Measurements from ENCODE around the gene MTA1. TPM values are rescaled to one million over a fixed set of nuclear protein-coding genes. Genes with fewer than 3 reads are reported as not detected.
A peak's percentile ranks its signal among the peaks of the same experiment; 100 is the strongest.

Gene MTA1
- total RNA-seq, 2 donors from 2014 or later: 77.2 to 84.1 TPM

GRCh38 chr14:105467942-105468471, 48.4 kb downstream of the MTA1 start:
- peaks cover 26% of the 10 kb centered on the region for H3K36me3 ChIP-seq
- DNase-seq (ENCODE audit: low spot score): no peak
- no peaks in the 10 kb centered on the region for H3K27me3 ChIP-seq (replicated peaks; ENCODE audit: insufficient read depth)
- no peaks in the 10 kb centered on the region for H3K9me3 ChIP-seq
- peak overlapping the region; percentile 43 to 69 for H3K27ac ChIP-seq
- no peak for TF ChIP-seq CTCF (IDR thresholded peaks at IDR 0.05)
- no peak overlapping the region for H3K4me3 ChIP-seq
- peaks cover 25 to 35% of the 10 kb centered on the region in 2 donors for H3K4me1 ChIP-seq (ENCODE audit: control insufficient read depth in 1 of 2, low read depth in 2 of 2)
- ATAC-seq (ENCODE audit: insufficient number of reproducible peaks, low FRiP score, low read depth): no peak

GRCh38 chr14:105468621-105469241, 49.1 kb downstream of the MTA1 start:
- Histone ChIP-seq H3K27me3 (replicated peaks; ENCODE audit: insufficient read depth) (no peaks in the 10 kb centered on the region), H3K4me3 (no peak overlapping the region), H3K36me3 (peaks cover 19% of the 10 kb centered on the region), H3K4me1 (ENCODE audit: control insufficient read depth in 1 of 2, low read depth in 2 of 2) (peaks cover 29 to 42% of the 10 kb centered on the region in 2 donors), H3K27ac (peak overlapping the region; percentile 43 to 69), H3K9me3 (no peaks in the 10 kb centered on the region)
- TF ChIP-seq CTCF (IDR thresholded peaks at IDR 0.05): peak; percentile 8
- no peak for ATAC-seq (ENCODE audit: insufficient number of reproducible peaks, low FRiP score, low read depth)
- DNase-seq (ENCODE audit: low spot score): no peak

GRCh38 chr14:105469456-105470349, 50.1 kb downstream of the MTA1 start:
- Histone ChIP-seq H3K4me3 (no peak overlapping the region), H3K4me1 (ENCODE audit: control insufficient read depth in 1 of 2, low read depth in 2 of 2) (peaks cover 31 to 44% of the 10 kb centered on the region in 2 donors), H3K36me3 (peaks cover 11% of the 10 kb centered on the region), H3K9me3 (no peaks in the 10 kb centered on the region), H3K27ac (peak overlapping the region; percentile 32 to 69), H3K27me3 (replicated peaks; ENCODE audit: insufficient read depth) (no peaks in the 10 kb centered on the region)
- DNase-seq (ENCODE audit: low spot score) (no peak), ATAC-seq (ENCODE audit: insufficient number of reproducible peaks, low FRiP score, low read depth) (no peak)
- TF ChIP-seq CTCF (IDR thresholded peaks at IDR 0.05): no peak

GRCh38 chr14:105470350-105471296, 51.0 kb downstream of the MTA1 start:
- H3K36me3 ChIP-seq: peaks cover 3% of the 10 kb centered on the region
- DNase-seq (ENCODE audit: low spot score): no peak
- no peaks in the 10 kb centered on the region for H3K27me3 ChIP-seq (replicated peaks; ENCODE audit: insufficient read depth)
- peak overlapping the region in 1 of 2 donors; percentile 44 for H3K27ac ChIP-seq
- TF ChIP-seq CTCF (IDR thresholded peaks at IDR 0.05): no peak
- no peak overlapping the region for H3K4me3 ChIP-seq
- H3K4me1 ChIP-seq (ENCODE audit: control insufficient read depth in 1 of 2, low read depth in 2 of 2): peaks cover 31 to 46% of the 10 kb centered on the region in 2 donors
- ATAC-seq (ENCODE audit: insufficient number of reproducible peaks, low FRiP score, low read depth): no peak
- no peaks in the 10 kb centered on the region for H3K9me3 ChIP-seq
